Measurements from ENCODE around the gene APC2.
A peak's percentile ranks its signal among the peaks of the same experiment; 100 is the strongest.

APC2 gene

GRCh38 chr19:1489463-1490310 lies 39.8 kb downstream of the APC2 start:
- H3K27ac ChIP-seq (ENCODE audit: low read depth, low read length), result peak overlapping the region; percentile 29
- peaks cover 10% of the 10 kb centered on the region for H3K27me3 ChIP-seq (ENCODE audit: control insufficient read depth, insufficient read depth, low read length)
- no peak overlapping the region for H3K9ac ChIP-seq (ENCODE audit: low read depth, low read length)
- peak overlapping the region; percentile 78 for H3K4me3 ChIP-seq (ENCODE audit: low read depth, low read length)
- H3K9me3 ChIP-seq (ENCODE audit: control insufficient read depth, insufficient read depth, low read length), result no peaks in the 10 kb centered on the region
- H3K36me3 ChIP-seq (ENCODE audit: control insufficient read depth, insufficient read depth, low read length), result no peaks in the 10 kb centered on the region
- no peaks in the 10 kb centered on the region for H3K4me1 ChIP-seq (ENCODE audit: control insufficient read depth, insufficient read depth, low read length)

- H3K27me3 ChIP-seq (ENCODE audit: control insufficient read depth, insufficient read depth, low read length), result peaks cover 10% of the 10 kb centered on the region
- peak within 1 kb of the TSS; percentile 34 for H3K27ac ChIP-seq (ENCODE audit: low read depth, low read length)
- H3K9ac ChIP-seq (ENCODE audit: low read depth, low read length), result no peak within 1 kb of the TSS
- H3K4me1 ChIP-seq (ENCODE audit: control insufficient read depth, insufficient read depth, low read length), result no peaks in the 10 kb centered on the region
- H3K9me3 ChIP-seq (ENCODE audit: control insufficient read depth, insufficient read depth, low read length), result no peaks in the 10 kb centered on the region
- H3K4me3 ChIP-seq (ENCODE audit: low read depth, low read length), result peak within 1 kb of the TSS; percentile 78
- no peaks in the 10 kb centered on the region for H3K36me3 ChIP-seq (ENCODE audit: control insufficient read depth, insufficient read depth, low read length)
Observed at GRCh38 chr19:1490311-1491113, 40.6 kb downstream of the APC2 start, which contains the start of gene PCSK4. TSS of gene PCSK4 (minus strand) at chr19:1490350. CDS start at chr19:1490346, 4 bp downstream.

GRCh38 chr19:1491114-1491848 lies 41.4 kb downstream of the APC2 start, which contains the start of gene REEP6:
TSS of gene REEP6 (plus strand) at chr19:1491181. CDS start at chr19:1491270, 89 bp downstream.
- Histone ChIP-seq H3K9me3 (ENCODE audit: control insufficient read depth, insufficient read depth, low read length) (no peaks in the 10 kb centered on the region), H3K4me1 (ENCODE audit: control insufficient read depth, insufficient read depth, low read length) (no peaks in the 10 kb centered on the region), H3K9ac (ENCODE audit: low read depth, low read length) (no peak within 1 kb of the TSS), H3K27ac (ENCODE audit: low read depth, low read length) (peak within 1 kb of the TSS; percentile 34), H3K4me3 (ENCODE audit: low read depth, low read length) (peak within 1 kb of the TSS; percentile 78), H3K27me3 (ENCODE audit: control insufficient read depth, insufficient read depth, low read length) (peaks cover 10% of the 10 kb centered on the region), H3K36me3 (ENCODE audit: control insufficient read depth, insufficient read depth, low read length) (no peaks in the 10 kb centered on the region)

- no peaks in the 10 kb centered on the region for H3K4me1 ChIP-seq (ENCODE audit: control insufficient read depth, insufficient read depth, low read length)
- H3K4me3 ChIP-seq (ENCODE audit: low read depth, low read length), result peak overlapping the region; percentile 72; the same call in 1 of the 2 replicates
- no peak overlapping the region for H3K27ac ChIP-seq (ENCODE audit: low read depth, low read length)
Observed at GRCh38 chr19:1491849-1492170, 41.9 kb downstream of the APC2 start.

GRCh38 chr19:1492474-1493006 lies 42.6 kb downstream of the APC2 start:
- Histone ChIP-seq H3K9ac (ENCODE audit: low read depth, low read length) (no peak overlapping the region), H3K4me1 (ENCODE audit: control insufficient read depth, insufficient read depth, low read length) (no peaks in the 10 kb centered on the region), H3K27me3 (ENCODE audit: control insufficient read depth, insufficient read depth, low read length) (peaks cover 10% of the 10 kb centered on the region), H3K36me3 (ENCODE audit: control insufficient read depth, insufficient read depth, low read length) (no peaks in the 10 kb centered on the region), H3K27ac (ENCODE audit: low read depth, low read length) (no peak overlapping the region), H3K9me3 (ENCODE audit: control insufficient read depth, insufficient read depth, low read length) (no peaks in the 10 kb centered on the region), H3K4me3 (ENCODE audit: low read depth, low read length) (no peak overlapping the region)

More at GRCh38 chr19:1491849-1492170, 41.9 kb downstream of the APC2 start:
- H3K27me3 ChIP-seq (ENCODE audit: control insufficient read depth, insufficient read depth, low read length), result peaks cover 10% of the 10 kb centered on the region
- H3K36me3 ChIP-seq (ENCODE audit: control insufficient read depth, insufficient read depth, low read length), result no peaks in the 10 kb centered on the region
- H3K9me3 ChIP-seq (ENCODE audit: control insufficient read depth, insufficient read depth, low read length), result no peaks in the 10 kb centered on the region
- no peak overlapping the region for H3K9ac ChIP-seq (ENCODE audit: low read depth, low read length)

- H3K36me3 ChIP-seq (ENCODE audit: control insufficient read depth, insufficient read depth, low read length), result no peaks in the 10 kb centered on the region
- no peak overlapping the region for H3K4me3 ChIP-seq (ENCODE audit: low read depth, low read length)
- no peak overlapping the region for H3K27ac ChIP-seq (ENCODE audit: low read depth, low read length)
- H3K4me1 ChIP-seq (ENCODE audit: control insufficient read depth, insufficient read depth, low read length), result no peaks in the 10 kb centered on the region
- no peak overlapping the region for H3K9ac ChIP-seq (ENCODE audit: low read depth, low read length)
- H3K9me3 ChIP-seq (ENCODE audit: control insufficient read depth, insufficient read depth, low read length), result no peaks in the 10 kb centered on the region
- peaks cover 10% of the 10 kb centered on the region for H3K27me3 ChIP-seq (ENCODE audit: control insufficient read depth, insufficient read depth, low read length)
Observed at GRCh38 chr19:1494115-1494815, 44.3 kb downstream of the APC2 start.

- H3K4me1 ChIP-seq (ENCODE audit: control insufficient read depth, insufficient read depth, low read length), result no peaks in the 10 kb centered on the region
- no peaks in the 10 kb centered on the region for H3K36me3 ChIP-seq (ENCODE audit: control insufficient read depth, insufficient read depth, low read length)
- H3K27me3 ChIP-seq (ENCODE audit: control insufficient read depth, insufficient read depth, low read length), result peaks cover 10% of the 10 kb centered on the region
- H3K9me3 ChIP-seq (ENCODE audit: control insufficient read depth, insufficient read depth, low read length), result no peaks in the 10 kb centered on the region; the same call in 1 of the 2 replicates
- H3K4me3 ChIP-seq (ENCODE audit: low read depth, low read length), result no peak overlapping the region
- H3K9ac ChIP-seq (ENCODE audit: low read depth, low read length), result no peak overlapping the region
- no peak overlapping the region for H3K27ac ChIP-seq (ENCODE audit: low read depth, low read length)
Observed at GRCh38 chr19:1495051-1495798, 45.3 kb downstream of the APC2 start.

GRCh38 chr19:1495799-1496713 lies 46.1 kb downstream of the APC2 start:
- no peak overlapping the region for H3K4me3 ChIP-seq (ENCODE audit: low read depth, low read length)
- no peak overlapping the region for H3K27ac ChIP-seq (ENCODE audit: low read depth, low read length)
- no peaks in the 10 kb centered on the region for H3K36me3 ChIP-seq (ENCODE audit: control insufficient read depth, insufficient read depth, low read length)

More at GRCh38 chr19:1495799-1496713, 46.1 kb downstream of the APC2 start:
- no peaks in the 10 kb centered on the region for H3K4me1 ChIP-seq (ENCODE audit: control insufficient read depth, insufficient read depth, low read length)
- H3K9ac ChIP-seq (ENCODE audit: low read depth, low read length), result no peak overlapping the region
- no peaks in the 10 kb centered on the region; the same call in 1 of the 2 replicates for H3K9me3 ChIP-seq (ENCODE audit: control insufficient read depth, insufficient read depth, low read length)
- H3K27me3 ChIP-seq (ENCODE audit: control insufficient read depth, insufficient read depth, low read length), result peaks cover 10% of the 10 kb centered on the region
